Activated T-cell treated with anti-CD3 and anti-CD28 coated beads for 48 hours (primary cell): ENCODE data around the gene RAB11FIP4.

ENCODE experiments used
- DNase-seq: peaks from one replicate; pipeline ENCODE4 v3.0.0-alpha.2; 2020; ENCODE audit warnings: low read depth

RAB11FIP4 gene

GRCh38 chr17:31458829-31459228, 67.4 kb downstream of the RAB11FIP4 start:
- DNase-seq, result no peak

- no peak for DNase-seq
These were observed 68.2 kb downstream of the RAB11FIP4 start for GRCh38 chr17:31459716-31460115.

- DNase-seq, result no peak
These were observed 68.8 kb downstream of the RAB11FIP4 start for GRCh38 chr17:31460226-31460721.

DNA sequence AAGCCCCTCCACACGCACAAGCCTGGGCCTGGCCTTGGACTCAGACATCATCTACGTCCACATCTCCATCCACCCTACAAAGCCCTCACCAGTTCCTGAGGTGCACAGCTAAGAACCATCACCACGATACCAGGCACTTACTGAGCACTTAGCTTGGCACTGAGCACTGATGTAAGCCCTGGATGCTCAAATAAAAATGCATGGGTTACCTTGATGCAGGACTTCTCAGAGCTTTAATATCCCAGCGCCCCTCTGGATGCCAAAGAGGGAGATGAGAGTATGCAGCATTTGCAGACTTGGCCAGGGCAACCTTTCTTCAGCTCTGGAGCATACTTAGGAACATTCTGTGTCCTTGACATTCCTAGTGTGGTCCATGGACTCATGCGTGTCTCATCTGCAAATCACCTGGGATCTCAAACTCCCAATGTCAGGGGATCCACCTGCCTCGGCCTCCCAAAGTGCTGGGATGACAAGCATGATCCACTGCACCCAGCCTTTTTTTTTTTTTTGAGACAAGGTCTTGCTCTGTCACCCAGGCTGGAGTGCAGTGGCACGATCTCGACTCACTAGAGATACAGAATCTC, 69.8 kb downstream of the RAB11FIP4 start:
- no peak for DNase-seq

DNA sequence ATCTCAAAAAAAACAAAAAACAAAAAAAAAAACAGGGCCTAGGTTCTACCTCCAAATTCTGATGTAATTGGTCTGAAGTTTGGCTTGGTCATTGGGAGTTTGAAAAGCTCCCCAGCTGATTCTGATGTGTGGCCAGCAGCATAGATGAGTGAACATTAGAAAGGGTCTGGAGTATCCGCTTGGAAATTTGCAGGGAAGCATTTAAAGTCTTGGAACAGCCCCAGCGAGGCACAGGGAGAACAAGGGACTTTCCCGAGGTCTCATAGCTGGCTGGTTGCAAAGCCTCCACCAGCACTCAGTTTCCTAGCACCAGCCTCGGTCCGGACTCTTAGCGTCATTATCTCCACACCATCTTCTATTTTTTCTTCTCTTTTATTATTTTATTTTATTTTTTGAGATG, 70.8 kb downstream of the RAB11FIP4 start:
- DNase-seq, result no peak

DNA sequence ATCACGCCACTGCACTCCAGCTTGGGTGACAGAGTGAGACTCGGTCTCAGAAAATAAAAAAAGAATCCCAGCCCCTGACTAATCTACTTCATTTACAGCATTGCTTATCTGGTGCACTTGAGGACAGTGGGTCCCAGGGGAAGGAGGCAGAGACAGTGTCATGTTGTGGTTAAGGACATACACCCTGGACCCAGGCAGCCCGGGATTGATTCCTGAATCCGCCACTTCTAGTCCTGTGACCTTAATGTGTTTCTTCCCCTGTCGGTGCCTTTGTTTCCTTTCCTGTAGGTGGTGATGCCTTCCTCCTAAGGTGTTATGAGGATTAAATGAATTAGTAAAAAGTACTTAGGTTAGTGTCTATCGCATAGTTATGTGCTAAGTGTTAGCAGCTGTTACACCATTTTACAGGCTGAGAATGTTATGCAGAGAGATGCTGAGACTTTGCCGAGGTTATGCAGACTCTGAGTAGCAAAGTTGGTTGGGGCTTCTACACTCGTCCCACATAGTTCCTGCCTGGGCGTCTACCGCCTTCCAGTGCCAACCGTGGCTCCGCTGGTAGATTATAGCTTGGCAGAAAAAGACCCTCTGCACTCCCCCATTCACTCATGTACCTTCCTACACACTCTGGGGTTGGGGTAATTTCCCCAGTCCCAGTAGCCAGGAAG, 74.8 kb downstream of the RAB11FIP4 start:
- no peak for DNase-seq

GRCh38 chr17:31467502-31468256, 76.2 kb downstream of the RAB11FIP4 start:
- no peak for DNase-seq

GRCh38 chr17:31469959-31470358, 78.5 kb downstream of the RAB11FIP4 start:
- no peak for DNase-seq

DNA sequence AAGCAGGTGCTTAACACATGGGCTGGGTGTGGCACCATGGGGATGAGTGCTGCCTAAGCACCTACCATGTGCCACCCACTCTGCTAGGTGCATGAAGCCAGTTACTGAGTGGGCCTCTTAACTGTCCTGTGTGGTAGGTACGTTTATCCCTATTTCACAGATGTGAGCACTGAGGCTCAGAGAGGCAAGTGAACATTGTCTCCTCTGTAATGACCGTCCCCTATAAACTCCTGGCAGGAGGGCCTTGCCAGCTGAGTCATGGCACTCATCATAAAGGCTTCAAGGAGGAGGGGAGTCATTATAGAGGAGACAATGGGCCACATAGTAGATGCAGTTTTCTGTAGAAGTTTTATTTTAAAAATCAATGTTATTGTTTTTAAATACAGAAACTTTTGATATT, 79.1 kb downstream of the RAB11FIP4 start:
- DNase-seq, result no peak

DNA sequence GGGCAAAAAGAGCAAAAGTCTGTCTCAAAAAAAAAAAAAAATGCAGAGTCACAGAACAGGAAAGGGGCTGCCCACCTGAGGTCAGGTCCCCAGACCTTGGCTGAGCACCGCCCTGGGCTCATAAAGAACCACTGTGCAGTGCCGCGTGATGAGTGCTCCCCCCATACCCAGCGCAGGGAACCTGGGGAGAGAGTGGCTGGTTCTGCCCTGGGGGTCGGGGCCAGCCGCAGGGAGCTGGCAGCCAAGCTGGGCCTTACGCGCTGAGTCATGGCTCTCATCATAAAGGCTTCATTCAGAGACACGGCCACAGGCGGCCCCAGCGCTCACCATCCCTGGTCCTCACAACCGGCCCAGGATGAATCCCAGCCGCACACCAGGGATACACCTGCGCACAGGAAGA, 80.7 kb downstream of the RAB11FIP4 start:
- no peak for DNase-seq

- no peak for DNase-seq
These were observed 84.1 kb downstream of the RAB11FIP4 start for GRCh38 chr17:31475378-31476162.

DNA sequence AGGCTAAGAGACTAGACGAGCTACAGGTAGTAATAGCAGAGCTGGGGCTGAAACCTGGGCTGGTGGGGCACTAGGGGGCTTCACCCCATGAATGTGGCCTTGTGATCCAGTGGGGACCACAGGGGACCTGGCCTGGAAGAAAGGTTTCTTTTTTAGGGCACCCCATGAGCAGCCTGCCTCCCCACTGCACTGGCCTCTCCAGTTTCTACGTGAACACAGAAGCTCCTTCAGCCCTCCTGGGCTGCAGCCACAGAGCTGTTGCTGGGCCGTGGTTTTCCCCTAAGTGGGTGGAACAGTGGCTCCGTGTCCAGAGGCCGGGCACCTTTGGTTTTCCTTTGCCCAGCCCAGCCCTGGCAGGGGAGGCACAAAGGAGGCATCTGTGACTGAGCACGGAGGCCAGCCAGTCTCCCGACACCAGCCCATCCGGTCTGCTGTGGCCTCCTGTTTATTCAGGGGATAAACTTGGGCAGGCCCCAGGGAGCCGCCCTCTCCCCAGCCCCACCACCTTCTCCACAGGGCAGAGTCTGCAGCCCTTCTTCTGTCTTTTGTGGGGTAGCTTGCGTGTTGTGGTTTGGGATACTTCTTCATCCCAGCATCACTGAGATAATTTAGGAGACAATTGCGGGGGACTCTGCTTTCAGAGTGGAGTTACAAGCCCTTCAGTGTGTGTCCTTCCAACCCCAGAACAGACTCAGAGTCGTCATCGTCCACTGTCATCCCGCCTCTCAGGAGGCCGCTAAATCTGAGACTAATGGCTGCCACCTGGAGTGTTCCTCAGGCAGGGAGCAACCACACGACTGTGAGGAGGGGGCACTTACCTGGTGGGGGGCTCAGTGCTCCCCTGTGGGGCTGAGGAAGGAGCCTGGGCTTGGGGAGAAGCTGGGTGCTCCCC, 85.3 kb downstream of the RAB11FIP4 start:
- no peak for DNase-seq

DNA sequence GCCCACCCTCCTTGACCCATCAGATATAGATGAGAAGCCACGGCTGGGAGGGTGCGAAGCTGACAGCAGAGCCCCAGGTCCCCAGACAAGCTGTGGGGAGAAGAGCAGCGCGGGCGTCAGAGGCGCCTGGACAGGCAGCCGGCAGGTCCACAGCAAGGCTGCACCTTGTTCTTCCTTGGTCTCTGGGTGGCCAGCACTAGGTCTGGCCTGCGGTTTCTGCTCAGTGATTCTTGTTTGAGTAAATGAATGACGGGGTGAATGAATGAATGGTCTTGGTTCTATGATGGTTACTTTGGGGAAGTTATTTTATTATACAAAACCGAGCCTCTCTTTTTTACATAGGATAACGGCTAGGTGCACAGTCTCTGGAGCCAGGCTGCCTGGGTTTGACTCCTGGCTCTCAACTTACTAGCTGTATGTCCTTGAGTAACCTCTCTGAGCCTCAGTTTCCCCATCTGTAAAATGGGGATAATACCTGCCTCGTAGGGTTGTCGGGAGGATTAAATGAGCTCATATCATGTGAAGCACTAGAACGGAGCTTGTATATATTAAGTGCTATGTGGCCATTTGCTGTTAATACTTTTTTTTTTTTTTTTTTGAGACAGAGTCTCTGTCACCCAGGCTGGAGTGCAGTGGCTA, 86.1 kb downstream of the RAB11FIP4 start:
- no peak for DNase-seq

DNA sequence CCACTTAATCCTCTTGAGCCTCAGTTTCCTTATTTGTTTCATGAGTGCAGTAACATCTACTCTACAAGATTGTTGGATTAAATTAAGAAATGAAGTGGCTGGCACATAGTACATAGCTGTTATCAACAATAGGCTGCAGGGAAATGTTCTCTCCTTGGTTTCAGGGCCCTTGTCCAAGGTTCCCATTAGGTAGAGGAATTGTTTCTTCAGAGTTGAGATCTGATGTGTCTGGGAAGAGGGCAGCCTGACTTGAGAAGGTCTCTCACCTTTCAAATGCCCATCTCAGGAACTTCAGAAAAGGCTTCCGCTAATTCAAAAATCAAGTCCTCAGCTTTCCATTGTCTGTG, 87.6 kb downstream of the RAB11FIP4 start:
- no peak for DNase-seq

- no peak for DNase-seq
These were observed 88.0 kb downstream of the RAB11FIP4 start for GRCh38 chr17:31479524-31479923.

- DNase-seq, result no peak
These were observed 88.6 kb downstream of the RAB11FIP4 start for GRCh38 chr17:31480067-31480466.

DNA sequence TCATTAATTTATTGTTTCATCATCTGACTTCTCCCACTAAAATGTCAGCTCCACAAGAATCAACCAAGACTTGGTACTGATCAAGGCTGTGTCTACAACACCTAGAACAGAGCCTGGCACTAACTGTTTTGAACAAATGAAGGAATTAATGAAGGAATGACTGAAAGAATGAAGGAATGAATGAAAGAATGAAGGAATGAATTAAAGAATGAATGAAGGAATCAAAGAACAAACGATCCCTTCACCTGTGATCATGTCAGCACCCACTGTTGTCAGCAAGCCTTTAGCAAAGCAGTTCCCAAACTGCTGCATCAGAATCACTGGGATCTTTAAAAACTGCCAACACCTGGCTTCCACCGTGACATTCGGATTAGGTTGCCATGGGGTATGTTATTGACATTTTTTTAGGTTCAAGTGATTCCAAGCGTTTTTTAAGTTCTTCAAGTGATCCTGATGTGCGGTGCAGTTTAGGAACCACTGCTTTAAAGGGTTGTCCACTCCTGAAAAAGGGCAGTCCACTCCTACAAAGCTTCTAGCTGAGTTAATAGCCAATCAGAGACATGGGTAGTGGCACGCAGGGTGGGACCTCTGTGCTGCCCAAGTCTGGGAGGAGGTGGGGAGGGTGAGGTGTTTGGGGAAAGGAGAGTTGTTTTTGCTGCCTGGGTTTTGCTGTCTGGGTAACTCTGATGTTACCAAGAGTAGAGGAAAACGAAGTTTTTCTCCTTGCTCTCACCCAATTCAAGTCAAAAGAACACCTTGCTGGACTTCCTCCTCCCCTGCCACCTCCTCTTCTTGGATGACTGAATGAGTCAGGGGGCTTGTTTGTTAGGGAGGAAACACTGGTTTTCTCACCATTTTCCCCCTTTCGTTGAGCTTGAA, 89.7 kb downstream of the RAB11FIP4 start:
- no peak for DNase-seq

GRCh38 chr17:31481783-31482081, 90.3 kb downstream of the RAB11FIP4 start:
- no peak for DNase-seq

- no peak for DNase-seq
These were observed 93.3 kb downstream of the RAB11FIP4 start for GRCh38 chr17:31484821-31485220.
